ENCODE results near the gene NPR2.

The NPR2 gene

DNA sequence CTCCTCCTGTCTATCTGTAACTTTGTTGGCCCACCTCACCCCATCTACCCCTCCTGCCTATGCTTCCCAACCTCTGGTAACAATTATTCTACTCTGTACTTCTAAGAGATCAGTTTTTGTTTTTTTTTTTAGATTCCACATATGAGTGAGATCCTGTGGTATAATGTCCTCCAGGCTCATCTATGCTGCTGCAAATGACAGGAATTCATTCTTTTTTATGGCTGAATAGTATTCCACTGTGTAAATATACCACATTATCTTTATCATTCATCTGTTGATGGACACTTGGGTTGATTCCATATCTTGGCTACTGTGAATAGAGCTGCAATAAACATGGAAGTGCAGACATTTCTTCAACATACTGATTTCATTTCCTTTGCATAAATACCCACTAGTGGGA is 8.0 kb upstream of the NPR2 start:
- DNase-seq (ENCODE audit: low read depth), result no peak
- TF ChIP-seq, protein P1, sequence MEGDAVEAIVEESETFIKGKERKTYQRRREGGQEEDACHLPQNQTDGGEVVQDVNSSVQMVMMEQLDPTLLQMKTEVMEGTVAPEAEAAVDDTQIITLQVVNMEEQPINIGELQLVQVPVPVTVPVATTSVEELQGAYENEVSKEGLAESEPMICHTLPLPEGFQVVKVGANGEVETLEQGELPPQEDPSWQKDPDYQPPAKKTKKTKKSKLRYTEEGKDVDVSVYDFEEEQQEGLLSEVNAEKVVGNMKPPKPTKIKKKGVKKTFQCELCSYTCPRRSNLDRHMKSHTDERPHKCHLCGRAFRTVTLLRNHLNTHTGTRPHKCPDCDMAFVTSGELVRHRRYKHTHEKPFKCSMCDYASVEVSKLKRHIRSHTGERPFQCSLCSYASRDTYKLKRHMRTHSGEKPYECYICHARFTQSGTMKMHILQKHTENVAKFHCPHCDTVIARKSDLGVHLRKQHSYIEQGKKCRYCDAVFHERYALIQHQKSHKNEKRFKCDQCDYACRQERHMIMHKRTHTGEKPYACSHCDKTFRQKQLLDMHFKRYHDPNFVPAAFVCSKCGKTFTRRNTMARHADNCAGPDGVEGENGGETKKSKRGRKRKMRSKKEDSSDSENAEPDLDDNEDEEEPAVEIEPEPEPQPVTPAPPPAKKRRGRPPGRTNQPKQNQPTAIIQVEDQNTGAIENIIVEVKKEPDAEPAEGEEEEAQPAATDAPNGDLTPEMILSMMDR (conservative IDR thresholded peaks at IDR 0.05; ENCODE audit: control insufficient read depth, insufficient read depth, low read depth, low read length), result no peak
- no peak overlapping the region for H3K4me3 ChIP-seq (ENCODE audit: control insufficient read depth, low read depth, low read length)

DNA sequence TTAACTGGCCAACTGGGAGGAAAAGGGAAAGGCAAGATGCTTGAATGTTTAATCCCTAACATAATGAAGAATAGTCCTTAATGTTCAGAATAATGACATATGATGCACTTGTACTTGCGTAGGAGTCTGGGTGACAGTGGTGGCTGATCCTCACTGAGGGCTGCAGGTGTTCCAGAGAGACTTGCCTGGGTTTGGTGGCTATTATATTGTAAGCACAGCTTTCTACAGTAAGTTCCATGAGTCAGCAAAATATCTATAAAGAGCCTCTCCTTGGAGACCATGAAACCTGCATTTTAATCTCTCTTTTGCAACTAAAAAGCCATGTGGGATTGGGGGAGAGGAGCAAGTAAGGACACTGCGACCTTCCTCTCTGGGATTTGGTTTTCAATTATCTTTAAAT is 1.9 kb upstream of the NPR2 start:
- no peak overlapping the region for H3K4me3 ChIP-seq (ENCODE audit: control insufficient read depth, low read depth, low read length)
- no peak for DNase-seq (ENCODE audit: low read depth)
- TF ChIP-seq, protein P1 (conservative IDR thresholded peaks at IDR 0.05; ENCODE audit: control insufficient read depth, insufficient read depth, low read depth, low read length), result no peak

DNA sequence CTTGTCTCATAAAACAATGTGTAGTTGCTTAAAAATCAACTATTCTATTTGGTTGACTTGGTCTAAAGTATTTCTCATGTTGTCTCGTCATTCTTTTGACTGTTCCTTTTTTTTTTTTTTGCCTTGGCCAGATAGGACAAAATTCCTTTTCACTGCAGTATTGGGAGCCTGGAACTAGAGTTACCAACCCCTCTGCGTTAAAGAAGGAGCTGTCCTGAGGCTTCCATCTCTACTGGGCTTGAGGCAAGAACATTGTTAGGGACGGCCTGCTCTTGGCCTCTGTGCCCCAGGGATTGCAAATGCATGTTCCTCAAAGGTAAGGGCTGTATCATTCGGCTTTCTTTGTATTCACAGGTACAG is 1.4 kb upstream of the NPR2 start:
- no peak overlapping the region for H3K4me3 ChIP-seq (ENCODE audit: control insufficient read depth, low read depth, low read length)
- DNase-seq (ENCODE audit: low read depth), result no peak
- TF ChIP-seq, protein P1 (conservative IDR thresholded peaks at IDR 0.05; ENCODE audit: control insufficient read depth, insufficient read depth, low read depth, low read length), result no peak

DNA sequence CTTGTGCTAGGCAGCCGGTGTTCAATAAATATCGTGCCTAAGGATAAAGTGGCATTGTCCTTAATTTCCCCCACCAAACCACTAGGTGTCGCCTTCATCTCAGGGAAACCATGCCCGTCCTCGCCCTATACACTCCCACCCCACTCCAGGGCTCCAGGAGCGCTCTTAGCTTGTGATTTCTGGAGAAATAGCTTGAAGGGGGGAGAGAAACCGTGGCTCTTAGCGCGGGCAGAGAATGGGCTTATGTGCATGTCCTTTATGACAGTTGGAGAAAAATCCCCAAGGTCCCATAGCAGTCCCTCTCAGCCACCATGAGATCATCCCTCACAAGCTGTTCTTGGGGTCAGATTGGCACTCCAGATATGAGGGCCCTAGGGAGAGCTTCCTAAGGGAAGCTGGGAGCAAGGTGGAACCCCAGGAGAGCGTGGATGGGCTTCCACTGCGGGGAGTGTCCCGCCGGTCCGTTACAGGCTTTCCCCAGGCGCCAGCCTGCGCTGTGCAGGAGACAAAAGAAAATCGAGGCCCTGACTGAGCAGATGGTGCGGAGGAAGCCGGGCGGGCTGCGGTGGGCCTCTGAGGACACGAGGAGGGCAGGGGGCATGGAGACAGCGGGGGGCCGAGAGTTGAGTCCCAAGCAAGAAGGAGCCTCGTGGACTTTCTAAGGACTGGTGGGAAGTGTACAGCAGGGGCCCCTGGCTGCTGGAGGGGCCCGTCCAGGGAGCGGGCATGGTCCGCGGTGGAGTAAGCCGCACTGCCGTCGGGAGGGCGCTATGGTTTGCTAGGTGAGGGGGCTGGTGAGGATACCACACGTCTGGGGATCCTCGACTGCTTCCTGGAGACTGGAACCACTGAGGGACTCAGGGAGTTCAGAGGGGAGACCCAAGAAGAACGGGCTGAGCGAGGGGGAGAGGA is 750 bp upstream of the NPR2 start:
- TF ChIP-seq, protein P1 (conservative IDR thresholded peaks at IDR 0.05; ENCODE audit: control insufficient read depth, insufficient read depth, low read depth, low read length), result peak; percentile 91
- DNase-seq (ENCODE audit: low read depth), result peak; percentile 89
- H3K4me3 ChIP-seq (ENCODE audit: control insufficient read depth, low read depth, low read length), result peak overlapping the region; percentile 12

DNA sequence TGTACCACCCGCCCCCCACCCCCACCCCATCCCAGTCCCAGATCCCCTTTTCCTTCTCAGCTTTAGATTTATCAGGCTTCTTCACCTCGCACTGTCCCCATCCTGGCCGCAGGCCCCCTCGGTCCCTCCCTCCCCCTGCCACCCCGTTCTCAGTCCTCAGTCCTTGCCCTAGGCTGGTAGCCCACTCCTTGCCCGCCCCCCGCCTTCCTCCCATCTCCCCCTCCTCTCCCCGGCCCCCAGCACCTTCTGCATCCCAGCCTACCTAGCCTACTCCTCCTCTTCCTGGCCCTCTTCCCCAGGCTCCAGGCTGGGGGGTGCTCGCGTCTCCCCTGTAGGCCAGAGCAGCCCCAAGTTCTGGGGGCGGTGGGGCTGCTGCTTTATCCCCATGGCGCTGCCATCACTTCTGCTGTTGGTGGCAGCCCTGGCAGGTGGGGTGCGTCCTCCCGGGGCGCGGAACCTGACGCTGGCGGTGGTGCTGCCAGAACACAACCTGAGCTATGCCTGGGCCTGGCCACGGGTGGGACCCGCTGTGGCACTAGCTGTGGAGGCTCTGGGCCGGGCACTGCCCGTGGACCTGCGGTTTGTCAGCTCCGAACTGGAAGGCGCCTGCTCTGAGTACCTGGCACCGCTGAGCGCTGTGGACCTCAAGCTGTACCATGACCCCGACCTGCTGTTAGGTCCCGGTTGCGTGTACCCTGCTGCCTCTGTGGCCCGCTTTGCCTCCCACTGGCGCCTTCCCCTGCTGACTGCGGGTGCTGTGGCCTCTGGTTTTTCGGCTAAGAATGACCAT is 828 bp downstream of the NPR2 start:
- TF ChIP-seq, protein P1 (conservative IDR thresholded peaks at IDR 0.05; ENCODE audit: control insufficient read depth, insufficient read depth, low read depth, low read length), result no peak
- H3K4me3 ChIP-seq (ENCODE audit: control insufficient read depth, low read depth, low read length), result peak overlapping the region; percentile 57
- DNase-seq (ENCODE audit: low read depth), result no peak

DNA sequence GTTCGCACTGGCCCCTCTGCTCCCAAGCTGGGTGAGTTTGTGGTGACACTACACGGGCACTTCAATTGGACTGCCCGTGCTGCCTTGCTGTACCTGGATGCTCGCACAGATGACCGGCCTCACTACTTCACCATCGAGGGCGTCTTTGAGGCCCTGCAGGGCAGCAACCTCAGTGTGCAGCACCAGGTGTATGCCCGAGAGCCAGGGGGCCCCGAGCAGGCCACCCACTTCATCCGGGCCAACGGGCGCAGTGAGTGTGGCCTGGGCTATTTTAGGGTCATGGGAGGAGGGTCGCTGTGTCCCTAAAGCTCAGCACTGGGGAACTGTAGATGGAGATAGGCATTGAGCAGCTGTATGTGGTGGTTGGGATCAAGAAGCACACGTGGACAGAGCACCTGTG is 1.4 kb downstream of the NPR2 start:
- TF ChIP-seq, protein P1 (conservative IDR thresholded peaks at IDR 0.05; ENCODE audit: control insufficient read depth, insufficient read depth, low read depth, low read length), result no peak
- H3K4me3 ChIP-seq (ENCODE audit: control insufficient read depth, low read depth, low read length), result peak overlapping the region; percentile 57

More for the DNA sequence above, 1.4 kb downstream of the NPR2 start:
- no peak for DNase-seq (ENCODE audit: low read depth)
